ENCODE results near the gene CPD. TPM values are rescaled to one million over a fixed set of nuclear protein-coding genes. Genes with fewer than 3 reads are reported as not detected.

The CPD gene
- total and polyA plus RNA-seq, 9 of the 15 experiments (the other 6 are each of a cell fraction or from before 2014, with no cell fraction given), result 4.5 to 24.4 (median 20.4) TPM

GRCh38 chr17:30477774-30478115 is 99.0 kb downstream of the CPD start:
- Histone ChIP-seq H3K36me3 (ENCODE audit: control insufficient read depth, insufficient read depth, low read length) (peaks cover 35% of the 10 kb centered on the region), H3K4me1 (replicated peaks in 1 of 2; ENCODE audit: control insufficient read depth in 2 of 2, insufficient read depth in 2 of 2, low read length in 2 of 2) (peaks cover 0 to 11% of the 10 kb centered on the region in 2 experiments; a peak in 3 of 5 replicates), H3K27me3 (ENCODE audit: control insufficient read depth in 2 of 2, insufficient read depth in 2 of 2, low read length in 2 of 2) (no peaks in the 10 kb centered on the region), H3K27ac (ENCODE audit: extremely low read depth, low read depth, low read length) (peak overlapping the region; percentile 92), H3K4me3 (peak overlapping the region; percentile 91), H3K9me3 (replicated peaks; ENCODE audit: control insufficient read depth, insufficient read depth, low read depth, low read length) (no peaks in the 10 kb centered on the region), H3K9ac (ENCODE audit: insufficient read depth in 1 of 2, low read depth in 2 of 2, low read length in 2 of 2) (peak overlapping the region; percentile 98), H2AFZ (ENCODE audit: low read depth, low read length) (peak overlapping the region; percentile 98), H3K79me2 (ENCODE audit: control insufficient read depth, insufficient read depth, low read length) (peaks cover 28% of the 10 kb centered on the region), H3K4me2 (ENCODE audit: insufficient read depth, low read length) (peak overlapping the region; percentile 93), H4K20me1 (replicated peaks; ENCODE audit: control insufficient read depth, insufficient read depth, low read length) (no peaks in the 10 kb centered on the region), H3K9me1 (ENCODE audit: control insufficient read depth, insufficient read depth, low read length) (no peaks in the 10 kb centered on the region)
- POLR2A ChIA-PET, result interaction anchor here (0.6 to 1.2 kb wide), 7 partner anchors 10 to 344 kb away, joined by 3 to 8 read pairs (median 3); no protein-coding TSS in a partner anchor
- WGBS (ENCODE audit: insufficient coverage, low coverage, missing lambda C conversion rate), result 2% methylated on average over 9 of the region's 9 CpGs
- FAIRE-seq (no peak), DNase-seq (ENCODE audit: extremely low read depth in 1 of 4, low spot score in 3 of 4) (peak in 1 of 4 experiments; percentile 23), ATAC-seq (peak; percentile 20)
- CTCF ChIA-PET (ENCODE audit: low intra/inter-chr PET ratio), result no interaction called here
- in situ Hi-C loops (cut with MboI) (no loop called here), intact Hi-C loops (cut with micrococcal nuclease) (loop anchor here (5.0 kb wide), 1 partner anchor 135 kb away; no protein-coding TSS in a partner anchor)
- no TSS peak for BruUV-seq (replicated peaks)
- TF ChIP-seq, protein P1, sequence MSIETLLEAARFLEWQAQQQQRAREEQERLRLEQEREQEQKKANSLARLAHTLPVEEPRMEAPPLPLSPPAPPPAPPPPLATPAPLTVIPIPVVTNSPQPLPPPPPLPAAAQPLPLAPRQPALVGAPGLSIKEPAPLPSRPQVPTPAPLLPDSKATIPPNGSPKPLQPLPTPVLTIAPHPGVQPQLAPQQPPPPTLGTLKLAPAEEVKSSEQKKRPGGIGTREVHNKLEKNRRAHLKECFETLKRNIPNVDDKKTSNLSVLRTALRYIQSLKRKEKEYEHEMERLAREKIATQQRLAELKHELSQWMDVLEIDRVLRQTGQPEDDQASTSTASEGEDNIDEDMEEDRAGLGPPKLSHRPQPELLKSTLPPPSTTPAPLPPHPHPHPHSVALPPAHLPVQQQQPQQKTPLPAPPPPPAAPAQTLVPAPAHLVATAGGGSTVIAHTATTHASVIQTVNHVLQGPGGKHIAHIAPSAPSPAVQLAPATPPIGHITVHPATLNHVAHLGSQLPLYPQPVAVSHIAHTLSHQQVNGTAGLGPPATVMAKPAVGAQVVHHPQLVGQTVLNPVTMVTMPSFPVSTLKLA (conservative IDR thresholded peaks at IDR 0.05), result no peak
- TF ChIP-seq SIN3B (IDR thresholded peaks at IDR 0.05; ENCODE audit: low read depth), result no peak
- no peak for TF ChIP-seq ZNF551 (CRISPR knock-in tag; IDR thresholded peaks at IDR 0.05)
- TF ChIP-seq SLC30A9 (CRISPR knock-in tag; IDR thresholded peaks at IDR 0.05), result no peak
- no peak for TF ChIP-seq NR2C1 (IDR thresholded peaks at IDR 0.05)
- TF ChIP-seq NR2C1 (tag; IDR thresholded peaks at IDR 0.05), result no peak
- TF ChIP-seq, protein P2, sequence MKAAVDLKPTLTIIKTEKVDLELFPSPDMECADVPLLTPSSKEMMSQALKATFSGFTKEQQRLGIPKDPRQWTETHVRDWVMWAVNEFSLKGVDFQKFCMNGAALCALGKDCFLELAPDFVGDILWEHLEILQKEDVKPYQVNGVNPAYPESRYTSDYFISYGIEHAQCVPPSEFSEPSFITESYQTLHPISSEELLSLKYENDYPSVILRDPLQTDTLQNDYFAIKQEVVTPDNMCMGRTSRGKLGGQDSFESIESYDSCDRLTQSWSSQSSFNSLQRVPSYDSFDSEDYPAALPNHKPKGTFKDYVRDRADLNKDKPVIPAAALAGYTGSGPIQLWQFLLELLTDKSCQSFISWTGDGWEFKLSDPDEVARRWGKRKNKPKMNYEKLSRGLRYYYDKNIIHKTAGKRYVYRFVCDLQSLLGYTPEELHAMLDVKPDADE (conservative IDR thresholded peaks at IDR 0.05; ENCODE audit: control insufficient read depth, low read depth, low read length), result no peak
- TF ChIP-seq NFE2 (IDR thresholded peaks at IDR 0.05; ENCODE audit: low read depth), result no peak
- TF ChIP-seq FOSL1 (tag; conservative IDR thresholded peaks at IDR 0.05), result no peak
- TF ChIP-seq HMGXB4 (CRISPR knock-in tag; IDR thresholded peaks at IDR 0.05), result no peak
- TF ChIP-seq RFX1 (IDR thresholded peaks at IDR 0.05), result peak; percentile 79
- peak; percentile 36 for TF ChIP-seq CHD1 (IDR thresholded peaks at IDR 0.05; ENCODE audit: low read length)
- TF ChIP-seq COPS2 (conservative IDR thresholded peaks at IDR 0.05), result no peak
- TF ChIP-seq ZNF76 (CRISPR knock-in tag; IDR thresholded peaks at IDR 0.05; ENCODE audit: borderline replicate concordance), result no peak
- TF ChIP-seq, protein P3, sequence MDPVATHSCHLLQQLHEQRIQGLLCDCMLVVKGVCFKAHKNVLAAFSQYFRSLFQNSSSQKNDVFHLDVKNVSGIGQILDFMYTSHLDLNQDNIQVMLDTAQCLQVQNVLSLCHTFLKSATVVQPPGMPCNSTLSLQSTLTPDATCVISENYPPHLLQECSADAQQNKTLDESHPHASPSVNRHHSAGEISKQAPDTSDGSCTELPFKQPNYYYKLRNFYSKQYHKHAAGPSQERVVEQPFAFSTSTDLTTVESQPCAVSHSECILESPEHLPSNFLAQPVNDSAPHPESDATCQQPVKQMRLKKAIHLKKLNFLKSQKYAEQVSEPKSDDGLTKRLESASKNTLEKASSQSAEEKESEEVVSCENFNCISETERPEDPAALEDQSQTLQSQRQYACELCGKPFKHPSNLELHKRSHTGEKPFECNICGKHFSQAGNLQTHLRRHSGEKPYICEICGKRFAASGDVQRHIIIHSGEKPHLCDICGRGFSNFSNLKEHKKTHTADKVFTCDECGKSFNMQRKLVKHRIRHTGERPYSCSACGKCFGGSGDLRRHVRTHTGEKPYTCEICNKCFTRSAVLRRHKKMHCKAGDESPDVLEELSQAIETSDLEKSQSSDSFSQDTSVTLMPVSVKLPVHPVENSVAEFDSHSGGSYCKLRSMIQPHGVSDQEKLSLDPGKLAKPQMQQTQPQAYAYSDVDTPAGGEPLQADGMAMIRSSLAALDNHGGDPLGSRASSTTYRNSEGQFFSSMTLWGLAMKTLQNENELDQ (CRISPR knock-in tag; IDR thresholded peaks at IDR 0.05; ENCODE audit: borderline replicate concordance), result no peak
